Esophagus squamous epithelium (tissue), 5 donors: ENCODE data around the gene ARSI. TPM values are rescaled to one million over a fixed set of nuclear protein-coding genes. Genes with fewer than 3 reads are reported as not detected.

Source experiments
- DNase-seq: peaks from one replicate; lab custom pipeline; 2025; lab: John Stamatoyannopoulos, UW
- H3K27ac ChIP-seq, 4 donors: fragments of 200-600 bp; sonication (generic); one replicate each; pipeline ENCODE4 v1.5.1; 2016 to 2019; ENCODE audit warnings: mild to moderate bottlenecking in 1 of 4
- H3K27me3 ChIP-seq, 4 donors: fragments of 200-600 bp; sonication (generic); 1 replicate in 3 of 4; 2 replicates in 1 of 4; pipeline versions ENCODE4 v1.5.1 to v1.6.0; 2017 to 2021; ENCODE audit warnings: antibody characterized with exemption in 1 of 4
- H3K36me3 ChIP-seq, 3 donors: fragments of 200-600 bp; sonication (generic); one replicate each; pipeline ENCODE4 v1.5.1; 2016 to 2019
- H3K4me1 ChIP-seq, 3 donors: fragments of 200-600 bp; sonication (generic); one replicate each; pipeline ENCODE4 v1.5.1; 2017 to 2019
- H3K4me3 ChIP-seq, 4 donors: fragments of 200-600 bp; sonication (generic); 1 replicate in 3 of 4; 2 replicates in 1 of 4; pipeline ENCODE4 v1.5.1; 2016 to 2019; ENCODE audit warnings: mild to moderate bottlenecking in 2 of 4, moderate library complexity in 1 of 4
- H3K9me3 ChIP-seq, 3 donors: fragments of 200-600 bp; sonication (generic); one replicate each; pipeline ENCODE4 v1.5.1; 2016 to 2019
- CTCF ChIP-seq, 6 experiments: fragments of 450-650 bp in 4 of 6; fragments of 200-600 bp in 2 of 6; sonication (generic) in 2 of 6; IDR thresholded peaks; one replicate each; pipeline ENCODE4 v1.5.1; 2016 to 2019; ENCODE audit warnings: antibody characterized with exemption in 6 of 6, mild to moderate bottlenecking in 4 of 6, moderate library complexity in 4 of 6
- POLR2A ChIP-seq, 4 donors: fragments of 450-650 bp; IDR thresholded peaks; one replicate each; pipeline ENCODE4 v1.6.1; 2017; ENCODE audit warnings: antibody characterized with exemption in 4 of 4, mild to moderate bottlenecking in 4 of 4, moderate library complexity in 3 of 4
- WGBS, 2 donors: methylation state at CpG; one replicate each; pipeline ENCODE4 v1.1.5; 2018; 5-methylcytosine and 5-hydroxymethylcytosine counted together
- intact Hi-C: fragments of 100-400 bp; cut with DNase I; formaldehyde crosslinking; loops from one replicate; pipeline ENCODE4 v1.15.0; 2022
- total RNA-seq, 4 donors: library from RNA; depleted of rRNA; stranded (reverse); fragments of >200 nt; gene quantifications; one replicate each; pipeline ENCODE4 v1.1.0, GENCODE V29; 2016
- donor health status: DM: yes; HTN: yes; CAD: no.

ARSI gene
- total RNA-seq, 4 donors from 2014 or later: 2.1 to 7.2 (median 5.1) TPM

- intact Hi-C loops: no loop called here
- Histone ChIP-seq H3K27me3 (no peaks in the 10 kb centered on the region), H3K4me3 (no peak overlapping the region), H3K9me3 (no peaks in the 10 kb centered on the region), H3K4me1 (peaks cover 10 to 13% (median 11%) of the 10 kb centered on the region in 3 donors), H3K27ac (peak overlapping the region in 3 of 4 donors; percentile 11 to 26 (median 19)), H3K36me3 (no peaks in the 10 kb centered on the region)
- WGBS, 2 donors: 81 to 92% methylated on average over 12 to 17 of the region's 23 CpGs
- TF ChIP-seq POLR2A (IDR thresholded peaks at IDR 0.05): no peak
- TF ChIP-seq CTCF (IDR thresholded peaks at IDR 0.05): no peak
- DNase-seq: no peak
Measured at GRCh38 chr5:150264667-150265603, 37.8 kb downstream of the ARSI start.

GRCh38 chr5:150263801-150264621, 38.7 kb downstream of the ARSI start:
- intact Hi-C loops: no loop called here
- WGBS, 2 donors: 0% methylated on average over 1 of the region's 11 CpGs; no CpG with 5 or more reads in 1 of the 2 donors
- peak overlapping the region in 3 of 4 donors; percentile 11 to 26 (median 19) for H3K27ac ChIP-seq

GRCh38 chr5:150263375-150263775, 39.3 kb downstream of the ARSI start:
- no peak overlapping the region for H3K4me3 ChIP-seq
- no peaks in the 10 kb centered on the region for H3K27me3 ChIP-seq
- DNase-seq: no peak
- WGBS, 2 donors: 72 to 82% methylated on average over 5 of the region's 5 CpGs
- TF ChIP-seq CTCF (IDR thresholded peaks at IDR 0.05): no peak
- TF ChIP-seq POLR2A (IDR thresholded peaks at IDR 0.05): no peak
- no peaks in the 10 kb centered on the region for H3K9me3 ChIP-seq
- peaks cover 10 to 13% (median 11%) of the 10 kb centered on the region in 3 donors for H3K4me1 ChIP-seq
- intact Hi-C loops: no loop called here
- H3K36me3 ChIP-seq: no peaks in the 10 kb centered on the region
- H3K27ac ChIP-seq: no peak overlapping the region

More at GRCh38 chr5:150263801-150264621, 38.7 kb downstream of the ARSI start:
- Histone ChIP-seq H3K36me3 (no peaks in the 10 kb centered on the region), H3K27me3 (no peaks in the 10 kb centered on the region), H3K4me3 (no peak overlapping the region), H3K9me3 (no peaks in the 10 kb centered on the region), H3K4me1 (peaks cover 10 to 13% (median 11%) of the 10 kb centered on the region in 3 donors)
- no peak for DNase-seq
- TF ChIP-seq POLR2A (IDR thresholded peaks at IDR 0.05) (no peak), CTCF (IDR thresholded peaks at IDR 0.05) (no peak)

GRCh38 chr5:150262502-150262901, 40.2 kb downstream of the ARSI start:
- WGBS, 2 donors: 80 to 82% methylated on average over 7 of the region's 7 CpGs
- TF ChIP-seq POLR2A (IDR thresholded peaks at IDR 0.05) (no peak), CTCF (IDR thresholded peaks at IDR 0.05) (no peak)

More at GRCh38 chr5:150262502-150262901, 40.2 kb downstream of the ARSI start:
- H3K27me3 ChIP-seq: no peaks in the 10 kb centered on the region
- no peak overlapping the region for H3K27ac ChIP-seq
- peaks cover 10 to 13% (median 11%) of the 10 kb centered on the region in 3 donors for H3K4me1 ChIP-seq
- no peaks in the 10 kb centered on the region for H3K36me3 ChIP-seq
- intact Hi-C loops: no loop called here
- DNase-seq: no peak
- H3K4me3 ChIP-seq: no peak overlapping the region
- no peaks in the 10 kb centered on the region for H3K9me3 ChIP-seq
